Anterior cingulate cortex (tissue), 58 donors: ENCODE results near the gene RFX8.
"Not testable (repeated sequence)": the region's sequence is repeated elsewhere in the genome, so short reads cannot be mapped to it uniquely, and the experiment has no call there.

ENCODE experiments used
- DNase-seq, 58 donors: peaks; one replicate each; lab custom pipeline; 2025; lab: John Stamatoyannopoulos, UW

The RFX8 gene

GRCh38 chr2:101474731-101475384 lies at the start of gene RFX8:
RFX8 (minus strand) TSS chr2:101475112; CDS start chr2:101466848, 8,264 bp downstream.
- DNase-seq: peak in 9 of 58 donors; percentile 2 to 38 (median 12)

GRCh38 chr2:101521487-101521886 lies 46.6 kb upstream of the RFX8 start:
- DNase-seq: no peak

- no peak for DNase-seq
Measured at GRCh38 chr2:101520246-101520645, 45.3 kb upstream of the RFX8 start.

DNA sequence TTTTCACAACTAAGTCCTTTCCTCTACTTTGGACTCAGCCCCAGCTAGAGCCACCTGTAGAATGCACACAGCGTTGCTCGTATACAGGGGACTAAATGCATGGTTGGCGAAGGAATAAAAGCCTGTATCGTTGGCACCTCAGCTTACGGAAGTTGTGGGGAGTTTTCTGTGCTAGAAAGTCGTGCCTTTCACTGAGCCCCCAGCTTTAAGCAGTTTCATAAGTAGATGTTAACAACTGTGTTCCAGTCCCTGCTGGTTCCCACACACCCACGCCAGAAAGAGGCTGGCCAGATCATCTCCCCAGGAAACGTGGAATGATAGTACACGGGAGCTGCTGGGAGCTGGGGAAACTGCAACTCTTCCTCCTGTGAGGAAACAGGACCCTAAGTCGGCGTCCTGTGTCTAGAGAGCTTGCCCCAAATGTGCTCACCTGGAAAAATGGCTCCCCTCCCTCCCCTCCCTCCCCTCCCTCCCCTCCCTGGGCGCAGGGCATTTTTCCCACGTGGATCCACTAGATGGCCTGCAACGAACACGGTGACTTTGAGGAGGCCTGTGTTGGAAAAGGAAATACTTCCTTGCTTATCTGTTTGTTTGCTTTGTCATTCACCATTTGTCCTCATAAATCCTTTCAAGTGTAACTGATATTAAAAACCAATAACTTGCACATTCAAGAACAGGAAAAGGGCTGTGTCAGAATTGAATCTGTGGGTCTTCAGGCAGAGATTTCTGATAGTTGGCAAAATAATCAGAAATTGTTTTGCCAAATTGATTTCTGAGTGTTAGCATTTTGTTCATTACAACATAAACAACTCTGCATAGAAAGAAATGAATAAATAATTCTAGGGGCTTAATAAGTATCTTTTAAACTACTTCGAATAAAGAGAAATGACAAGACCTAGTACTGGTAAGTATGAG lies 43.9 kb upstream of the RFX8 start:
- DNase-seq: peak in 47 of 58 donors; percentile 9 to 73 (median 37)

DNA sequence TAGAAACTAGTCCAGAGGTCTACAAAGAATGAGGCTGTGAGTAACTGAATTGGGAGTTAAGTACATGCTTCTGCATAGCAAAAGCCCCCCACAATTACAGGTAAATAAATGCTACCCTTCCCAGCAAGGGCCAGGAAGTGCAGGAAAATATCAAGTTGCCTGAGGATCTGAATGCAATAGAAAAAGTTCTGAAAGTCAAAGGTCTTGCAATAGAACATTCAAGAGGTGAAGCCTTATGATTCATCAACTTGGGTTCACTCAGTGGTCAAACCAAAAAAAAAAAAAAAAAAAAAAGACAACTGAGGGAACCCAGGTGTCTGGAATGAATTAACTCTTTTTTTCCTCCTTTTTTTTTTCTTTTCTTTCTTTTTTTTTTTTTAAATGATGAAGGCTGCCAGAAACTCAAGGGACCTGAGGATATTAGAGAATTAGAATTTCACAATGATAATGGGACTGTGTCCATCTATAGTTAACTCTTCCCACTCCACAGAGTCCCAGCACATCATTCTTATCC lies 42.9 kb upstream of the RFX8 start:
- no peak for DNase-seq

- no peak for DNase-seq
Measured at GRCh38 chr2:101516823-101517690, 42.1 kb upstream of the RFX8 start.

DNA sequence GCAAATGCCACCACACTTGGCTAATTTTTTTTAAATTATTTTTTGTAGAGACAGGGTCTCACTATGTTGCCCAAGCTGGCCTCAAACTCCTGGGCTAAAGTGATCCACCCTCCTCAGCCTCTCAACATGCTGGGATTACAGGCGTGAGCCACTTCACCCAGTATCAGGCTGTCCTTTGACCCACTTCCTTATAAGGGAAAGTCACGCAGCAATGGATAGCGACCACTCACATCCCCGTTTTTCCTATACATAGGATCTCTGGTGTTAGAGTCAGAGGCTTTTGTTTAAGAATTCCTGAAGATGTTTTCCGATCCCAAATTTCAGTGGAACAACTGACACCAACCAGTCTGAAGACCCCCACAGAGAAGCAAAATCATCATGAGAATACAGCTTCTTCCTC lies 41.4 kb upstream of the RFX8 start:
- no peak for DNase-seq

GRCh38 chr2:101515477-101515876 lies 40.6 kb upstream of the RFX8 start:
- no peak for DNase-seq

DNA sequence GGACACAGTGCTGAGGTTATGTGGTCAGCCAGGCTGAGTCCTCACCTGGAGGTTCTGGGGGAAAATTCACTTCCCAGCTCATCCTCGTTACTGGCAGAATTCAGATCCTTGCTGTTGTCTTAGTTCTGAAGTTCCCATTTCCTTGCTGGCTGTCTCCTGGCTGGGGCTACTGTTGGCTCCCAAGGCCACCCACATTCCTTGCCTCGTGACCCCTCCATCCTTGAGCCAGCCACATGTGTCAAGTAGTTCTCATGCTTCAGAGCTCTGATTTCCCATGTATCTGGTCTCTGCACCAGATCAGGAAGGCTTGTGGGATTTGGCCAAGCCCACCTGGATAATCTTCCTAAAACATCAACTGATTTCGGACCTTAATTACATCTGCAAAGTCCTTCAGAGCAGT lies 38.1 kb upstream of the RFX8 start:
- DNase-seq: no peak

- no peak for DNase-seq
Measured at GRCh38 chr2:101511381-101511780, 36.5 kb upstream of the RFX8 start.

DNA sequence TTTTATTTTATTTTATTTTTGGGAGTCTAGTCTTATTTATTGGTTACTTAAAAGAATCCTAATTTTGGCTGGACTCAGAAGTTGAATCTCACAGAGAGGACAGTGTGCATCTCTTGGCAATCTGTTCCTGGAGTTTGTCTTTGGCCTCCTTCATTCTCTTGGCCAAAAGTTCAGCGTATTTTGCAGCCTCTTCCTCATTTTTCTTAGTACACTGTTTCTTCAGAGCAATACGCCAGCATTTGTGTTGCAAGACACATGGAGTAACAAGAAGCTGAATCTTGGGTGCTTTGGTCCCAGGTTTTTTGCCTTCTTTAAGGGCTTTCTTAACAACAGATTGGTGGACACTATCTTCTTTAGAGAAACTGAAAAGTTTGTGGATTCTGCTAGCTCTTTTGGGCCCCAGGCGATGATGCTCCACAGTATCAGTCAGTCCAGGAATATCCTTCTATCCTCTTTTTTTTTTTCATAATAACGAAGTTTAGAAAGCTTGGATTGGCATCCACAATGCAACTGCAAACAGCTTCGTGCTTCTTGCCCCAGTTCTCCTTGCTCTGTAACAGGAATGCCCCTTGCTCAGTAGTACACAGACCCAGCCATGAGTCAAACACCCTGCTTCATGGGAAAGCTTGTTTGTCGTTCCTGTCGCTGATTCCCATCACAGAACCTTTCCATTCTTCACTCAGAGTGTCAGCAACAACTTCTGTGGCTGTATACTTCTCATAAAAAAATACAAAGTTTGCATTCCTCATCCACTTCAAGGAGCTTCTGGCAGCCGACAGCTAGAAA lies 34.8 kb upstream of the RFX8 start:
- no peak for DNase-seq

- DNase-seq: no peak
Measured at GRCh38 chr2:101508636-101509035, 33.7 kb upstream of the RFX8 start.

DNA sequence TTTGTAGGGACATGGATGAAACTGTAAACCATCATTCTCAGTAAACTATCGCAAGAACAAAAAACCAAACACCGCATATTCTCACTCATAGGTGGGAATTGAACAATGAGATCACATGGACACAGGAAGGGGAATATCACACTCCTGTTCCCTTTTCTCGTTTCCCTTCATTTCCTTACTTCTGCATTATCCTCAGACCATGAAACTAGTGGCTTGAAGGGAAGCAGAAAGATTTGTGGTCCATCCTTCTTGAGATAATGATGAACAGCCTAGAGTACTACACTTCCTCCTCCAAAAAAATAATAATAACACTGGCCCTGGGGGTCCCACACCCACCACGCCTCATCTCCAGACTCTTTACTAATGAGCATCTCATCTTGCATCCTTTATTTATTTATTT lies 30.4 kb upstream of the RFX8 start:
- not testable (repeated sequence) for DNase-seq

GRCh38 chr2:101504744-101505143 lies 29.8 kb upstream of the RFX8 start:
- not testable (repeated sequence) for DNase-seq

- DNase-seq: no peak
Measured at GRCh38 chr2:101502095-101502494, 27.2 kb upstream of the RFX8 start.

- DNase-seq: no peak
Measured at GRCh38 chr2:101501443-101501842, 26.5 kb upstream of the RFX8 start.

- DNase-seq: no peak
Measured at GRCh38 chr2:101500860-101501259, 25.9 kb upstream of the RFX8 start.

GRCh38 chr2:101500180-101500579 lies 25.3 kb upstream of the RFX8 start:
- DNase-seq: no peak

DNA sequence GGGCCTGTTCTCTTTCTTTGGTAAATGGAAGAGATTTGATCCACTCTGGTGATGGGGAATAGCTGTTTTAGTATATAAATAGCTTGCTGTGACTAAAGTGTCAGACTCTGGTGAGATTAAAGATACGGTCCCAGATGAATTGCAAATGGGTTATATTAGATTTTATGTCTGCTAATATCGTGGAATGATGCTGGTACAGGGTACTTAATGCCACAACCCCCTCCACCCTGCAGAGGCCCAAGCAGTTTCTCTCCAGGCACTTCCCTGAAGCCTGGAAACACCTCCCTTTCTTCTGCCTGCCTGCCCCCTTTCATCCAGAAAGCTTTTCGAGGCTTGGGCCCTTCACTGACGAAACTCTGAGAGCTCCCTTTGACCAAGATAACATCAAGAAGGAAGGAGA lies 21.4 kb upstream of the RFX8 start:
- no peak for DNase-seq
